GM13977 (cell line): ENCODE results near the gene OGFR.

Experiments used
- DNase-seq: peaks from one replicate; pipeline ENCODE4 v3.0.0; 2012; ENCODE audit warnings: low spot score
- CTCF ChIP-seq: IDR thresholded peaks from 2 replicates; pipeline ENCODE4 v1.5.1; 2012; ENCODE audit warnings: mild to moderate bottlenecking, control low read depth; ENCODE audit not compliant: insufficient read depth; ENCODE audit errors: extremely low read depth, missing control alignments
- in situ Hi-C: fragments of 300-500 bp; cut with MboI; formaldehyde crosslinking; loops from one replicate; pipeline ENCODE4 v1.12.0; 2022; ENCODE audit warnings: low sequenced_read_pairs, low pct_unique_long_range_greater_than_20kb, mixed read lengths, inconsistent platforms; ENCODE audit not compliant: unreplicated experiment

OGFR gene

GRCh38 chr20:62859721-62860120, 55.1 kb downstream of the OGFR start:
- in situ Hi-C loops: no loop called here
- no peak for TF ChIP-seq CTCF
- no peak for DNase-seq

GRCh38 chr20:62860391-62860923, 55.8 kb downstream of the OGFR start:
- no peak for TF ChIP-seq CTCF
- DNase-seq: no peak
- in situ Hi-C loops: no loop called here

GRCh38 chr20:62860924-62861691, 56.5 kb downstream of the OGFR start:
- TF ChIP-seq CTCF: no peak
- peak; percentile 49 for DNase-seq
- in situ Hi-C loops: no loop called here

- TF ChIP-seq CTCF: no peak
- in situ Hi-C loops: no loop called here
Measured at GRCh38 chr20:62861726-62862336, 57.2 kb downstream of the OGFR start, which contains the start of gene TCFL5. TSS of gene TCFL5 (minus strand) at chr20:62861822. CDS start at chr20:62861670, 152 bp downstream.

More at GRCh38 chr20:62861726-62862336, 57.2 kb downstream of the OGFR start, which contains the start of gene TCFL5:
- peak; percentile 98 for DNase-seq
